Omental fat pad (tissue), 4 donors: ENCODE results near the gene DNAJC17. TPM values are rescaled to one million over a fixed set of nuclear protein-coding genes. Genes with fewer than 3 reads are reported as not detected.

Source experiments
- ATAC-seq: fragments of 150-250 bp; one replicate; pipeline ENCODE4 v1.9.1; 2016; ENCODE audit warnings: mild to moderate bottlenecking, moderate library complexity; ENCODE audit not compliant: low FRiP score
- DNase-seq: peaks from one replicate; pipeline ENCODE4 v3.0.0-alpha.2; 2019; ENCODE audit warnings: low spot score
- CTCF ChIP-seq, 3 donors: fragments of 450-650 bp; IDR thresholded peaks; one replicate each; pipeline ENCODE4 v1.5.1; 2016 to 2017; ENCODE audit warnings: antibody characterized with exemption in 3 of 3, mild to moderate bottlenecking in 3 of 3, moderate library complexity in 2 of 3
- total RNA-seq, 4 donors: library from RNA; depleted of rRNA; stranded (reverse); fragments of >200 nt; gene quantifications; one replicate each; pipeline ENCODE4 v1.1.0, GENCODE V29; 2016

The DNAJC17 gene
- total RNA-seq, 4 donors from 2014 or later = 8.8 to 21.1 (median 17.1) TPM

GRCh38 chr15:40773902-40774301 is 33.4 kb downstream of the DNAJC17 start:
- ATAC-seq = no peak
- DNase-seq = no peak
- no peak for TF ChIP-seq CTCF (IDR thresholded peaks at IDR 0.05)

GRCh38 chr15:40773496-40773895 is 33.8 kb downstream of the DNAJC17 start:
- TF ChIP-seq CTCF (IDR thresholded peaks at IDR 0.05) = no peak
- DNase-seq (no peak), ATAC-seq (no peak)

GRCh38 chr15:40772014-40772413 is 35.3 kb downstream of the DNAJC17 start:
- DNase-seq (no peak), ATAC-seq (no peak)
- no peak for TF ChIP-seq CTCF (IDR thresholded peaks at IDR 0.05)

GRCh38 chr15:40771242-40771641 is 36.0 kb downstream of the DNAJC17 start:
- ATAC-seq (no peak), DNase-seq (no peak)
- no peak for TF ChIP-seq CTCF (IDR thresholded peaks at IDR 0.05)

- ATAC-seq (no peak), DNase-seq (no peak)
- no peak for TF ChIP-seq CTCF (IDR thresholded peaks at IDR 0.05)
Observed at GRCh38 chr15:40770147-40770721, 37.0 kb downstream of the DNAJC17 start.

- ATAC-seq = peak; percentile 73
- peak; percentile 37 for DNase-seq
Observed at GRCh38 chr15:40769274-40770146, 37.8 kb downstream of the DNAJC17 start, which contains the start of gene C15orf62. C15orf62 (plus strand) TSS chr15:40769980; CDS start chr15:40770496, 516 bp downstream.

More at GRCh38 chr15:40769274-40770146, 37.8 kb downstream of the DNAJC17 start, which contains the start of gene C15orf62:
- TF ChIP-seq CTCF (IDR thresholded peaks at IDR 0.05) = no peak
